M059J (cell line): ENCODE measurements around the gene PFN4. TPM values are rescaled to one million over a fixed set of nuclear protein-coding genes. Genes with fewer than 3 reads are reported as not detected.

Experiments
- DNase-seq: peaks from one replicate; pipeline ENCODE4 v3.0.0-alpha.2; 2012; ENCODE audit warnings: low read depth
- total RNA-seq: library from RNA; depleted of rRNA; stranded (reverse); fragments of >200 nt; shearing (Covaris generic); gene quantifications from 2 replicates; pipeline ENCODE4 v1.2.3, GENCODE V29; 2014; rRNA removed

Gene PFN4
- total RNA-seq, 1 experiment from 2014 or later = 0.12 TPM

- DNase-seq = no peak
Observed at GRCh38 chr2:24077879-24078278, 45.3 kb downstream of the PFN4 start.

DNA sequence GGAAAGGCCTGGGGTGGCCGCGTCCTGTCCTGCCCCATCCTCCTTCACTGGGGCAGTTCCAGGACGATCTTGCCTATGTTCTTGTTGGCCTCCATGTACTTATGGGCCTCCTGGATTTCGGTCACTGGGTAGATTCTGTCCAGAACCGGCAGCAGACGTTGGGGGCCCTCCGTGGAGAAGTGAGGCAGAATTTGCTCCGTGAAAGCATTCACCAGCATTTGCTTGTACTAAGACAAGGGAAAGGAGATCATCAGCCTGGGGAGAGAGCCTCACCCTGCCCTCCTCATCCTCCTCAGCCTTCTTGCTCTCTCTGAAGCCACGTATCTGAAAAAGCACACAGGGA lies 45.6 kb downstream of the PFN4 start:
- no peak for DNase-seq

GRCh38 chr2:24076849-24077534 lies 46.1 kb downstream of the PFN4 start:
- peak; percentile 4 for DNase-seq

DNA sequence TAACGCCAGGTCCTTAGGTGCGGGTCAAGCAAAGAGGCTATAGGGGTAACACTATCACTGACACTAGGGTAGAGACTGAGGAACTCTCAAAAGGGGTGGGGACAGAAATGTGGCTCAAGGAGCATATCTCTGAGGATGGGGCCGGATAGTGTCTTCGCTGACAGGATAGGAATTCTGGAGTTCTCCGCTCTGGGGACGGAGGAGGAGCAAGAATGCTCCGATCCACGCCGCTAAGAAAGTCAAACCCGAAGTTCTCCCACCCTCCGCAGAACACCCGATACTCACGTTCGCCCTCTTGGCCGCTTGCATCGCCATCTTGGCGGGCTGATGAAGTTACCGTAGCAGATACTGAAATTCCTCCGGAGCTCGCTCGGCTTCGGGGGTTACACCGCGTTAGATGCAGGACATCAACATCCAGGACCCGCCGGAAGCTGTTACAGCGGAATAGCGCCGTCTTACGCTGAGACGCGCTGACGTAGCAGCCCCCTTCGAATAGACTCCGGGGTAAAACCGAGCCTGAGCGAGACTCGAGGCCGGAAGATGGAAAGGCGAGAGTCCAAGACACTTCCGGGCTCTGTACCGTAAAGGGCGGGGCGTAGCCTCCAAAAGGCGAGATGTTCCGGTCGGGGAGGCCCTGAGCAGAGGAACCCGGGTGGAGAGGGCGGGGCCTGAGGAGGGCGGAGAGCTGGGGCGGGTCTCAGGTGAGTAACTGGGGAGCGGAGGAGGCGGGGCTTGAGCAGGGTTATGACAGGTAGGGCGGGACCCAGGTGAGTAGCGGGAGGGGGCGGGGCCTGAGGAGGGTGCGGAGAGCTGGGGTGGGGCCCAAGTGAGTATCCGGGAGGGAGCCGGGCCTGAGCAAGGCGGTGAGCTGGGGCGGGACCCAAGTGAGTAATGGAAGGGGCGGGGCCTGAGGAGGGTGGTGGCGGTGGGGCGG lies 47.0 kb downstream of the PFN4 start, which contains the start of gene SF3B6:
Gene SF3B6 (minus strand): TSS at position 412 of the 934 bp plus-strand sequence. CDS start 97 bp downstream, at position 315.
- DNase-seq = peak; percentile 99

GRCh38 chr2:24075259-24075658 lies 47.9 kb downstream of the PFN4 start:
- DNase-seq = no peak

DNA sequence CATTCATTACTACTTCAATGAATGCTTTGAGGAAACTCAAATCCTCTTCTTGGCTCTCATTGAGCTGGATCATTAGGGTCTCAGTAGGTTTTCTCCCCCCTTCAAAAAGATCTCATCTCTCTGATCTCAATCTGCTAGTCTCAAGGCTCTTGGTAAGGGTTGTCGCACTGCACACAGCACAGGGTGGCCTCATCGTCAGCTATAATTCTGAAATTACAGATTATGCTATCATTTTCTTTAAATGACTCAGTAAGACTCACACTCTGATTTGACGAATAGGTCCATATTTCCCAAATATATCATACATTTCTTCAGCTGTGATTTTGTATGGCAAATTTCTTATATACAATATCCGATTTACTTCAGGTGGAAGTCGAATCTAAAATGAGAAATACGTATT lies 49.3 kb downstream of the PFN4 start:
- no peak for DNase-seq

DNA sequence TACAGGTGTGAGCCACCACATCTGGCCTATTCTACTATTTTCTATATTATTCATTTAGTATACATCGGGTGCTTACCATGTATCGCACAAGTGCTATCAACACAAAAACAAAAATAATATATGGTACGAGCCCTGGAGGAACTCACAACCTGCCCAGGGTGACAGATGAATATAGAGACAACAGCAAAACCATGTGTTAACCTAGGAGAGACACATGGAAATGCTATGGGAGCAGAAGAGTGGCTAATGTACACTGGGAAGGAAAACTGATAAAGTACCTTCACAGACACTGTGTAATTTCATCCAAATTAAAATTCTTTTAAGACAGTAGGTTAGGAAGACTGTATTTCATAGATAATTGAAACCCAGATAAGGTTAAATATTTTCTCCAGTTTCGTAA lies 50.9 kb downstream of the PFN4 start:
- DNase-seq = no peak

DNA sequence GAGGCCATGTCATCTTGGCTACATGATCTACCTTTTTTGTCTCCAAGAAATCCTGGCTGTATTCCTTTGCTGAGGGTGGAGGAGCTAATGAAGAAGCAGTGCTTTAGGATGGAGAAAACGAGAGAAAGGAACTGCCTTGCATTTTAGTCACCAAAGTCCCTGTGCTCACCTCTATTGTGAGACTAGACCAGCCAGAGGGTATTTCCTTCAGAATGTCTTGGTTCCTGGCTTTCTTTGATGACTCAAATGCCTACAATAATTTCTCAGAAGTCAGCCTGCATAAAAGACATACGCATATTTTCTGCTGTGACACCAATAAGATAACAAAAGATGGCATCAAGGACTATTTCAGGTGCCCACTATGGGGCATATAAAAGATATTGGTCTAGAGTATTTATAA lies 57.8 kb downstream of the PFN4 start:
- no peak for DNase-seq

Other genes starting within 250 kb of the PFN4 start
- 2.9 and 3.8 TPM in 2 replicates for gene ATAD2B, start 196.2 kb downstream of the PFN4 start, total RNA-seq
- 8.8 and 18.8 TPM in 2 replicates for gene UBXN2A, start 182.9 kb downstream of the PFN4 start, total RNA-seq
- gene MFSD2B, start 113.2 kb downstream of the PFN4 start, total RNA-seq = not detected in 2 replicates
- 12.1 and 12.8 TPM in 2 replicates for gene WDCP, start 75.9 kb downstream of the PFN4 start, total RNA-seq
- gene FKBP1B, start 73.6 kb downstream of the PFN4 start, total RNA-seq = 6.6 and 9.7 TPM in 2 replicates
- gene SF3B6, start 47.0 kb downstream of the PFN4 start, total RNA-seq = 302 and 310 TPM in 2 replicates
- 3.1 and 8.8 TPM in 2 replicates for gene TP53I3, start 38.5 kb downstream of the PFN4 start, total RNA-seq
- 1.8 and 3.2 TPM in 2 replicates for gene FAM228B, start 135 bp upstream of the PFN4 start, total RNA-seq
- not detected in 2 replicates for gene FAM228A, start 51.7 kb upstream of the PFN4 start, total RNA-seq
- gene ITSN2, start 237.2 kb upstream of the PFN4 start, total RNA-seq = 10.1 and 13.5 TPM in 2 replicates